ENCODE measurements around the gene ESPL1.

Gene ESPL1

DNA sequence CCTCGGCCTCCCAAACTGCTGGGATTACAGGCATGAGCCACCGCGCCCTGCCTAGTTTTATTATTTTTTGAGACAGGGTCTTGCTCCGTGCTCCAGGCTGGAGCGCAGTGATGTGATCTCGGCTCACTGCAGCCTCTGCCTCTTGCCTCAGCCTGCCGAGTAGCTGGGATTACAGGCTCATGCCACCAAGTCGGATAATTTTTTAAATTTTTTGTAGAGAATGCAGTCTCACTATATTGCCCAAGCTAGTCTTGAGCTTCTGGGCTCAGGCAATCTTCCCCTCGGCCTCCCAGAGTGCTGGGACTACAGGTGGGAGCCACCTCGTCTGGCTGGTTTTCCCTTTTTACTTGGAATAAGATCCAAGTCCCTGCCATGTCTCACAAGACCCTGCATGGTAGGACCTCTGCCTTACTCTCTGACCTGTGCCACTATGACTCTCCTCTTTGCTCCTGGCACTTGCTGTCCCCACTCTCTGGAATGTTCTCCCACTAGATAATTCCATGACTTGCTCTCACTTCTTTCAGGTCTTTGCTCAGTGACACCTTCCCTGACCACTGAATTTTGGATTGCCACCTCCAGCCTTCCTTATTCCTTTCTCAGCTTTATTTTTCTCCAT, 28.3 kb upstream of the ESPL1 start:
- no peak for DNase-seq (ENCODE audit: extremely low read depth, insufficient read length)
- H3K36me3 ChIP-seq (ENCODE audit: control insufficient read depth, insufficient read depth, low read length) = no peaks in the 10 kb centered on the region
- TF ChIP-seq, protein P1, sequence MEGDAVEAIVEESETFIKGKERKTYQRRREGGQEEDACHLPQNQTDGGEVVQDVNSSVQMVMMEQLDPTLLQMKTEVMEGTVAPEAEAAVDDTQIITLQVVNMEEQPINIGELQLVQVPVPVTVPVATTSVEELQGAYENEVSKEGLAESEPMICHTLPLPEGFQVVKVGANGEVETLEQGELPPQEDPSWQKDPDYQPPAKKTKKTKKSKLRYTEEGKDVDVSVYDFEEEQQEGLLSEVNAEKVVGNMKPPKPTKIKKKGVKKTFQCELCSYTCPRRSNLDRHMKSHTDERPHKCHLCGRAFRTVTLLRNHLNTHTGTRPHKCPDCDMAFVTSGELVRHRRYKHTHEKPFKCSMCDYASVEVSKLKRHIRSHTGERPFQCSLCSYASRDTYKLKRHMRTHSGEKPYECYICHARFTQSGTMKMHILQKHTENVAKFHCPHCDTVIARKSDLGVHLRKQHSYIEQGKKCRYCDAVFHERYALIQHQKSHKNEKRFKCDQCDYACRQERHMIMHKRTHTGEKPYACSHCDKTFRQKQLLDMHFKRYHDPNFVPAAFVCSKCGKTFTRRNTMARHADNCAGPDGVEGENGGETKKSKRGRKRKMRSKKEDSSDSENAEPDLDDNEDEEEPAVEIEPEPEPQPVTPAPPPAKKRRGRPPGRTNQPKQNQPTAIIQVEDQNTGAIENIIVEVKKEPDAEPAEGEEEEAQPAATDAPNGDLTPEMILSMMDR (IDR thresholded peaks at IDR 0.05; ENCODE audit: insufficient read depth, low read length, poor library complexity, severe bottlenecking) = no peak
- no peak overlapping the region for H3K4me3 ChIP-seq (replicated peaks; ENCODE audit: low read depth, low read length)
- no peaks in the 10 kb centered on the region for H3K27me3 ChIP-seq (replicated peaks; ENCODE audit: control insufficient read depth, insufficient read depth, low read length)

DNA sequence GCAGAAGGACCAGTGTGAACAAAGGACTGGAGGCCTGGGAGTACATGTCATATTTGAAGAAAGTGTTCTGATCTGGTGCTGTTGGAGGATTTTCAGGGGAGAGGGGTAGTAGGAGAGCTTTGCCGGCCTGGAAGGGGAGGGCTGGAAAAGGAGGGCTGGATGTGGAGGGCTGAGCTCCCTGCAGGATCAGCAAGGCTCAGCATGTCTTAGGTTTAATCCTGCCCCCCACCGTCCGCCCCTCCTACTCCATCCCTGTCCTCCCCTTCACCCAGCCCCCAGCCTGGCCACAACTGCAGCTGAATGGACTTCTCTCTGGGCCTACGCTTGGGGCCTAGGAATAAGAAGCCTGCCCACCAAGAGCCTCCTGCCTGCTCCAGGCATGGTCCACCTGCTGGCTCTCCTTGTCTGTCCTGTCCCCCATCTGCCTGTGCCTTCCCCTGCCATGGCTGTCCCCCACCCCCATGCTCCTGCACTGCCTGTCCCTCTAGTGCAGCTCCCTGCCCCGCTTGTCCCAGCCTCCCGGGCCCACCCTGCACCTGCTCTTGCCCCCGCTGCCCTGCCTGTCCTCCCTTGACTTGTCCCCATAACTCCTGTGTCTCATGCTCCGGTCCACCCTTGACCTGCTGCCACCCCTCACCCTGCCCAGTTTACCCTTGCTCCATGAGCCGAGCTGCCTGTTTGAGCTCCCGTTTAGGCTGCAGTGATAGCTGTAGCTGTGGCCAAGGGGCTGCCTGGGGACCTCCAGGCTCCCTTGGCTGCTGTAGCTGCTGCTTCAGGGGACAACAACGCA, 26.3 kb upstream of the ESPL1 start:
- Histone ChIP-seq H3K36me3 (ENCODE audit: control insufficient read depth, insufficient read depth, low read length) (no peaks in the 10 kb centered on the region), H3K27me3 (replicated peaks; ENCODE audit: control insufficient read depth, insufficient read depth, low read length) (no peaks in the 10 kb centered on the region)
- TF ChIP-seq, protein P1 (IDR thresholded peaks at IDR 0.05; ENCODE audit: insufficient read depth, low read length, poor library complexity, severe bottlenecking) = no peak

DNA sequence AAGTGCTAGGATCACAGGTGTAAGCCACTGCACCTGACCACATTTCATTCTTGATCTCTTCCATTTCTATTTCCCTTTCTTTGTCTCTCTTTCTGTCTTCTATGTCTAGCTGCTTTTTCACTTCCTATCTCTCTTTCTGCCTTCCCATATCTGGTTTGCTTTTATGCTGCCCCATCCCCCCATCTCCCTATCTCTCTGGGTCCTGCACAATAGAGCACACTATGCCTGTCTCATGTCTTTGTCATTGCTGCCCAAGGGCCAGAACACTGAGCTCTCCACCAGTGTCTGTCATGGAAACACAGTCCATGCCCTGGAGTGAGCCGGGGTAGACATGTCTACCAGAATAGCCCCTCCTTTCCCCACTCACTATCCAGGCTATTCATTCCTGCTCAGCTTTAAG, 23.8 kb upstream of the ESPL1 start:
- H3K4me3 ChIP-seq (replicated peaks; ENCODE audit: low read depth, low read length) = no peak overlapping the region
- TF ChIP-seq, protein P1 (IDR thresholded peaks at IDR 0.05; ENCODE audit: insufficient read depth, low read length, poor library complexity, severe bottlenecking) = no peak
- no peaks in the 10 kb centered on the region for H3K36me3 ChIP-seq (ENCODE audit: control insufficient read depth, insufficient read depth, low read length)
- no peaks in the 10 kb centered on the region for H3K27me3 ChIP-seq (replicated peaks; ENCODE audit: control insufficient read depth, insufficient read depth, low read length)
- DNase-seq (ENCODE audit: extremely low read depth, insufficient read length) = no peak

More for the DNA sequence above, 26.3 kb upstream of the ESPL1 start:
- DNase-seq (ENCODE audit: extremely low read depth, insufficient read length) = no peak
- H3K4me3 ChIP-seq (replicated peaks; ENCODE audit: low read depth, low read length) = no peak overlapping the region

DNA sequence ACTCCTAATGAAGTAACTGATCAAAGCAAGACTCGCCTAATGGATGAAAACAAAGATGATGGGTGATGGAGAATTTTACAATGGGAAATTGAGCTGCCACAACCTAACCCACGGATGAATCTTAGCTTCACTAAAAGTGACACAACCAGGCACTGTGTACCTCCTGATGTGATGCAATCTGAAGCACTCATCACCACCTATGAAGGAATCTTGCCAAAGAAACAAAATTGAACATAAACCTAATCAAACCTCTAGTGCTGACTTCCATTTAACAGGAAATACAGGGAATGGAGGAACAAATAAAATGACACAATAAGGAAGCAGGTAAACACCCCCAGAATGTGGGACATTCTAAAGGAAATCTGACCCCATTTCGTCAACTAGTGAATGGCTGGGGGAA, 22.8 kb upstream of the ESPL1 start:
- TF ChIP-seq, protein P1 (IDR thresholded peaks at IDR 0.05; ENCODE audit: insufficient read depth, low read length, poor library complexity, severe bottlenecking) = no peak
- no peak for DNase-seq (ENCODE audit: extremely low read depth, insufficient read length)

DNA sequence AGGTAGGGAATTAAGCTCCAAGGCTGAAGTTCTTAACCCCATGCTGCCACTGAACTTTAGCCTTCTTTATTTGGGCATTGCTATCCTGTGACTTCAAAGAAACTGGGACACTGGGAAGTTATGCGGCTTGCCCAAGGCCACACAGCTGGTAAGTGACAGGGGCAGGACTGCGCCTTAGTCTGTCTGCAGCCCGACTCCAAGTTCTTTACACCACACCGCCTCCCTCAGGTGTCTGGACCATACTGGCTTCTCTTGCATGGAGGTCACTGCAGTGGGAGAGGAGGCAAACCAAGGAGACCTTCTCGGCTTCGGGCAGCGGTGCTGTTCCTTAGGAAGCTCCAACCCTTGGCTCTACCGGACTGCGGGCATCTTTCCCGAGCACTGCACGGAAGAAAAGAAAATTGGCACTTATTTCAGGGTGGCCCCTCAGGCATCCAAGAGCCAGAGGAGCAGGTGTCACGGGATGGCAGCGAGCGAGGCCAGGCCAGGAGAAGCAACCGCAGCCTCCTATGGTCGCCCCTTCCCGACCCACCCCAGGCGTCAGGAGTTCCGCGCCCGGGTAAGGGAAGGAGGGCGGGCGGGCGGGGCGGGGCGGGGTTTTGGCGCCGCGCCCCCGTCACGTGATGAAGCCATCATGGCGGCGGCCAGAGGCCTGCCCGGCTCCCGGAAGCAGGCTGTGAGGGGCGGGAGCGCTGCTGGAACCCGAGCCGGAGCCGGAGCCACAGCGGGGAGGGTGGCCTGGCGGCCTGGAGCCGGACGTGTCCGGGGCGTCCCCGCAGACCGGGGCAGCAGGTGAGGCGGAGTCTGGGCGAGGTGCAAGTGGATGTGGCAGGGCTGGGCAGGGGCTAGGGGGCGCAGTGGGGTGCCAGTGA, 16.4 kb upstream of the ESPL1 start:
- H3K36me3 ChIP-seq (ENCODE audit: control insufficient read depth, insufficient read depth, low read length) = no peaks in the 10 kb centered on the region
- no peaks in the 10 kb centered on the region for H3K27me3 ChIP-seq (replicated peaks; ENCODE audit: control insufficient read depth, insufficient read depth, low read length)
- TF ChIP-seq, protein P1 (IDR thresholded peaks at IDR 0.05; ENCODE audit: insufficient read depth, low read length, poor library complexity, severe bottlenecking) = peak; percentile 60
- peak overlapping the region; percentile 80 for H3K4me3 ChIP-seq (replicated peaks; ENCODE audit: low read depth, low read length)
- DNase-seq (ENCODE audit: extremely low read depth, insufficient read length) = peak; percentile 82

More for the DNA sequence above, 22.8 kb upstream of the ESPL1 start:
- no peaks in the 10 kb centered on the region for H3K36me3 ChIP-seq (ENCODE audit: control insufficient read depth, insufficient read depth, low read length)
- H3K27me3 ChIP-seq (replicated peaks; ENCODE audit: control insufficient read depth, insufficient read depth, low read length) = no peaks in the 10 kb centered on the region
- no peak overlapping the region for H3K4me3 ChIP-seq (replicated peaks; ENCODE audit: low read depth, low read length)
